HL-60 (cell line): ENCODE measurements around the gene RUNX1.

Source experiments
- CTCF ChIP-seq: IDR thresholded peaks from one replicate; pipeline ENCODE4 v1.5.1; 2011; ENCODE audit warnings: low read length, control low read depth, inconsistent platforms; ENCODE audit not compliant: insufficient read depth
- POLR2AphosphoS5 ChIP-seq: IDR thresholded peaks from 2 replicates; pipeline ENCODE4 v1.6.1; 2012; ENCODE audit warnings: low read depth
- REST ChIP-seq: IDR thresholded peaks from 2 replicates; pipeline ENCODE4 v1.6.1; 2012; ENCODE audit warnings: low read depth; ENCODE audit not compliant: insufficient replicate concordance

GRCh38 chr21:35016071-35016470 lies 33.0 kb downstream of the RUNX1 start:
- TF ChIP-seq CTCF (no peak), POLR2AphosphoS5 (no peak), REST (no peak)
